ENCODE data around the gene PTPN9. TPM values are rescaled to one million over a fixed set of nuclear protein-coding genes. Genes with fewer than 3 reads are reported as not detected.
"Not testable (repeated sequence)": the region's sequence is repeated elsewhere in the genome, so short reads cannot be mapped to it uniquely, and the experiment has no call there.

The PTPN9 gene
- polyA plus RNA-seq, 3 donors: 39.1 to 45.9 (median 42.1) TPM

- DNase-seq: no peak
Measured at GRCh38 chr15:75590239-75590638, 11.1 kb upstream of the PTPN9 start.

DNA sequence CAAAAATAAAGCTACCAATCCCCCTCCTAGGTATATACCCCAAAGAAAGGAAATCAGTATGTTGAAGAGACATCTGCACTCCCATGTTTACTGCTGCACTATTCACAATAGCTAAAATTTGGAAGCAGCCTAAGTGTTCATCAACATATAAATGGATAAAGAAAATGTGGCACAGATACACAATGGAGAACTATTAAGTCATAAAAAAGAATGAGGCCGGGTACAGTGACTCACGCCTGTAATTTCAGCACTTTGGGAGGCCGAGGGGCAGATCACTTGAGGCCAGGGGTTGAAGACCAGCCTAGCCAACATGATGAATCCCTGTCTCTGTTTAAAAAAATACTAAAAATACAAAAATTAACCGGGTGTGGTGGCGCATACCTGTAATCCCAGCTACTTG, 10.0 kb upstream of the PTPN9 start:
- DNase-seq: no peak

DNA sequence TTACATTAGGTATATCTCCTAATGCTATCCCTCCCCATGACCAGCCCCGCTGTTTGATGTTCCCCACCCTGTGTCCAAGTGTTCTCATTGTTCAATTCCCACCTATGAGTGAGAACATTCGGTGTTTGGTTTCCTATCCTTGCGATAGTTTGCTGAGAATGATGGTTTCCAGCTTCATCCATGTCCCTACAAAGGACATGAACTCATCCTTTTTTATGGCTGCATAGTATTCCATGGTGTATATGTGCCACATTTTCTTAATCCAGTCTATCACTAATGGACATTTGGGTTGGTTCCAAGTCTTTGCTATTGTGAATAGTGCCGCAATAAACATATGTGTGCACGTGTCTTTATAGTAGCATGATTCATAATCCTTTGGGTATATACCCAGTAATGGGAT, 7.3 kb upstream of the PTPN9 start:
- not testable (repeated sequence) for DNase-seq

DNA sequence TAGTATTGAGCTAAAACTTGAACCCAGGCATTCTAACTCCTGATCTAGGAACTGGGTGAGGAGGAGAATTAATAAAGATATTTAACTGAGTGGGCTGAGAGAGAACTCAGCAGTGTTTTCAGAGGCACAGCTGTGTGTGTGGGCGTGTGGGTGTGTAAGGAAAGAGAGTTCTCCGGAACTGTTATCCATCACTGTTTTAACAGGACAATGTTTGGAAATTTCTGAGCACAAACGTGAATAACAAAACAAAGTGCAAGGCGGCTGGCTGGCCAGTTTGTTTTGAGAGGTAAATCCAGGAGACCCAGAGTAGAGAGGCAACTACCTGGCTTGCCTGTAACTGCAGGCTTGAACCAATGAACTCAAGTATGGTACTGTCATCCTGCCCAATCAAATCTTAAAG, 5.0 kb upstream of the PTPN9 start:
- no peak for DNase-seq

GRCh38 chr15:75583701-75584100, 4.6 kb upstream of the PTPN9 start:
- DNase-seq: no peak

- DNase-seq: not testable (repeated sequence)
Measured at GRCh38 chr15:75582943-75583342, 3.8 kb upstream of the PTPN9 start.

DNA sequence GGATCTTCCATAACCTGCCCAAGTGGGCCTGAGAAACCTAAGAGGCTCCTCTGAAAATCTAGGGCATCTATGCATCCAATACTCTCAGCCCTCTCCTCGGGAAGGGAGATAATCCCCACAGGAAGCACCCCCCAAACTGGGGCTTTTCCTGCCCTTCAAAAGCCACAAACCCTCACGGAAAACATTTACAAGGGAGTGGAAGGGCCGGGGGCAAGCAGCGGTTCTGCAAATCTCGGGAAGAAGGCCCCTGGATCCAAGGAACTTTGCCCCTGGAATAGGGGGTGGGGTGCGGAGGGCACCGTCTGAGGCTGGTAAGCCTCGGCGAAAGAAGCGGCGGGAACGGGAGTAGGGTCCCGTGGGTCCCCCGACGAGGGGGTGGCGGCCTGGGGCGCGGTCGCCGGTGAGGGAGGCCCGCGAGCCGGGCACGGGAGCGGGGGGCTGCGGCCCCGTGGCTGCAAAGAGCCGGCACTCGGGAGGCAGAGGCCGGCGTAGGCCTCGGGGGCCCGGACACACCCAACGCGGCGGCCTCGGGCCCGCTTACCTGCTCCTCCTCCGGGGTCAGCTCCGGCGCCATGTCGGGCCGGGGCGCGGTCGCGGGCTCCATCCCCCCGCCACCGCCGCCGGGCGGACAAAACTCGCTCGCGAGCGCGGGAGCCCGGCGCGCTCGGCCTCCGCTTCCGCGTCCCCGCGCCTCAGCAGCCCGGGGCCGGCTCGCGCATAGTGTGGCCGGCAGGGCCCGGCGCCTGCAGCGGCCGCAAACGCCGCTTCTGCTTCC, 755 bp downstream of the PTPN9 start:
- DNase-seq: peak; percentile 23

DNA sequence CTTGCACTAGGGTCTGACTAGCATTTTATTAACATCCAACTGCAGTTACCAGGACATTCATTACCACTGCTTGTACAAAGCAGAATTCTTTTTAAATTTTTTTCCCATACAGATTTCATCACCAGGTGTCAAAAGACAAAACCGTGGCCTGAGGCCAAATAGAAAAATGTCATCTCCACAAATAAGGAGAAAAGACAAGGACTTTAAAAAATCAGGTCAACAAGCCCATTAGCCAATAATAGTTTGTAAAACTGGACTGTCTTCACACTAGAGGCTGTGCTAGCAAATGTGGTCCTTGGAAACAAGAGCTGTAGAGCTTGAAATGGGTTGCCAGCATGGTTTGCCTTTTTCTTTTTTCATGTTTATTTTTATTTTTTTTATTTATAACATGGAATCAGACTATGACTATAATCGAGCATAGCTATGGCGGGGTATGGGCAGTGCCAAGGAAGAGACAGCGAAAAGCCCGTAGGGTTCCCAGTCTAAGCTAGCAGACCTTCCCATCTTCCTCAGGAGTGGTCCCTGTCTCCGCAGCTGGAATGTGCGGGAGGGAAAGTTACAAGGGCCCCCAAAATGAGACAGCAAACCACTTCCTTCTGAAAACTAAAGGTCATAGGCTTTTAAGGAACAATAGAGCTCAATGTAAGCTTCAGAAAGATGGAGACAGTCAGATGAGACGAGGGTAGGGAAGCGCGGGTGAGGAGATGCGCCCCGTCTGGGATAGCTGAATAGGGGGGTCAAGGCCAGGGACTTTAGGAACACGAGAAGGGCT, 1.5 kb downstream of the PTPN9 start:
- no peak for DNase-seq

GRCh38 chr15:75573648-75574384, 5.3 kb downstream of the PTPN9 start:
- no peak for DNase-seq

DNA sequence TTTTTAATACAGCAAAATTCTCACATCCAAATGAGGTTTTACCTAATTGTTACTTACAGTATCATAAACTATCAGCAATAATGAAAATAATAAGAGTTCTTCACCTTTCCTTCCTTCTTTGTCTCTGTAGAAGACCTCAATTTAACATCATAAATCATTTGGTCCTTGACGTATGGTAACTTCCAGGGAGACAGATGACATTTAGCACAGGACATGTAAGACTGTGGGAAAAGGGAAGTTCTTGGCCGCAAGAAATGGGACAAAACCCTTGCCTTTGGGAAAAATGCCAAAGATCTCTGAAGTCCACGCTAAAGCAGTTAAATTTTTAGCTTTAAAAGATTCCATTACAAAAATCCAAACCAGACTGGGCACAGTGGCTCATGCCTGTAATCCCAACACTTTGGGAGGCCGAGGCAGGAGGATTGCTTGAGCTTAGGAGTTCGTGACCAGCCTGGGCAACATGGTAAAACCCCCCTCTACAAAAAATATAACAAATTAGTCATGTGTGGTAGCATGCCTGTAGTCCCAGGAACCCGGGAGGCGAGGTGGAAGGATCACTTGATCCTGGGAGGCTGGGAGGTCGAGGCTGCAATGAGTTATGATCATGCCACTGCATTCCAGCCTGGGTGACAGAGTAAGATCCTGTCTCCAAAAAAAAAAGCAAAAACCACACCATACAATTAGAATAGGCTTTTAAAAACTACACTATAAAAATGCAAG, 8.8 kb downstream of the PTPN9 start:
- no peak for DNase-seq

GRCh38 chr15:75565062-75565970, 13.8 kb downstream of the PTPN9 start:
- DNase-seq: no peak

GRCh38 chr15:75561888-75562287, 17.2 kb downstream of the PTPN9 start:
- DNase-seq: no peak

DNA sequence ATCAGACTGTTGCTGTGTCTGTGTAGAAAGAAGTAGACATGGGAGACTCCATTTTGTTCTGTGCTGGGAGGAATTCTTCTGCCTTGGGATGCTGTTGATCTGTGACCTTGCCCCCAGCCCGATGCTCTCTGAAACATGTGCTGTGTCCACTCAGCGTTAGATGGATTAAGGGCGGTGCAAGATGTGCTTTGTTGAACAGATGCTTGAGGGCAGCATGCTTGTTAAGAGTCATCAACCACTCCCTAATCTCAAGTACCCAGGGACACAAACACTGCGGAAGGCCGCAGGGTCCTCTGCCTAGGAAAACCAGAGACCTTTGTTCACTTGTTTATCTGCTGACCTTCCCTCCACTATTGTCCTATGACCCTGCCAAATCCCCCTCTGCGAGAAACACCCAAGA, 19.8 kb downstream of the PTPN9 start:
- not testable (repeated sequence) for DNase-seq

GRCh38 chr15:75558955-75559354, 20.2 kb downstream of the PTPN9 start:
- DNase-seq: not testable (repeated sequence)

DNA sequence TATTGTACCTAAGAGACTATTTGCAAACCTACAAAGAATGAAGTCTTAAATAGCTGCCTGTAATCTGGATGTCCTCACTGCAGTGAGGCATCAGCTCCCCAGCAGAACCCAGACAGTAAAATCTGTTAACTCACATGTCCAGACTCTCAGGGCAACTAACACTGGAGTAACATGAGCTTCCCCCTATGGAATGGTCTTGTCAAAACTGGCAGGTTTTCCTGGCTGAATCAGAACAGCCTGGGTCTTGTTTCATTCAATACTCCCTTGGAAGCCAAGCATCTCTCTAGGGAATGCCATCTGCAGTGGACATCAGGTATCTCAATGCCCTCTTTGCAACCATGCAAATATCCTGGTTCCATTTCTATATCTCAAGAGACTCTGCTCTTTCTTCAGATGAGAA, 24.4 kb downstream of the PTPN9 start:
- DNase-seq: no peak

DNA sequence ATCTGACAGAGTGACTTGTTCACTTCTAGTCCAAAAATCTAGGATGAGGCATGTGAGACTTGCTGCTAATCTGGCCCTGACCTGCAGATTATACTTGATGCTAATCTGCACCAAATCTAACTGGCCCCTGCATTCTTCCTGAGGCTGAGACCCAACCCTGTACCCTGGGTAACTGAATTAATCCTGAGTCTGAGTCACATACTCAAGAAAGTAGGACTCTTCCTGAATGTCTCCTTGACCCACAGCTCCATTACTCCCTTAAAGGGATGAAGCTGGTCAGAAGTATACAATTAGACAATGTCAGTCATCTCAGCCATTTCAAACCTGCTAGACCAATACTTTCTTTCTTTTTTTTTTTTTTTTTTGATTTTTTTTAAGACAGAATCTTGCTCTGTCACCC, 25.5 kb downstream of the PTPN9 start:
- DNase-seq: no peak

GRCh38 chr15:75551091-75551490, 28.0 kb downstream of the PTPN9 start:
- DNase-seq: no peak

GRCh38 chr15:75545064-75545463, 34.1 kb downstream of the PTPN9 start:
- no peak for DNase-seq

DNA sequence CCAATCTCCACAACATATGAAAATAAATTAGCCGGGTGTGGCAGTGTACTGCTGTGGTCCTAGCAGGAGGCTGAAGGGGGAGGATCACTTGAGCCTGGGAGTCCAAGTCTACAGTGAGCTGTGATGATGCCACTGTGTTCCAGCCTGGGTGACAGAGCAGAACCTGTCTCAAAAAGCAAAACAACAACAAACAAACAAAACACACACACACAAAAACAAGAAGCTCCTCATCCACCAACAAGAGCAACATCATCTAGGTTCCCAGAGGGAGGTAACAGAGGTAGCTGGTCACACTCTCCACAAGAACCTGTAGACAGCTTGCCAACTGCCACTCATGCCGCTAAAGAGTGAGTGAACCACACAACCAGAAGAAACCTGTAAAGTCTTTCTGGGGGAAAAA, 34.8 kb downstream of the PTPN9 start:
- DNase-seq: no peak

GRCh38 chr15:75542949-75543545, 36.1 kb downstream of the PTPN9 start:
- DNase-seq: not testable (repeated sequence)

Data from renal pelvis (tissue), 4 donors.